GM23338 (cell line): ENCODE results near the gene CLPX. TPM values are rescaled to one million over a fixed set of nuclear protein-coding genes. Genes with fewer than 3 reads are reported as not detected.

ENCODE experiments used
- ATAC-seq: fragments of 200-7000 bp; cut with Tn5 transposase; 3 replicates; pipeline ENCODE4 v1.9.1; 2020
- DNase-seq: peaks from one replicate; pipeline ENCODE4 v3.0.0-alpha.2; 2015; ENCODE audit warnings: low spot score
- H2AFZ ChIP-seq: fragments of 200-600 bp; sonication (generic); 2 replicates; pipeline ENCODE4 v1.8.0; 2016; ENCODE audit warnings: antibody characterized with exemption, mild to moderate bottlenecking, moderate library complexity
- H3F3A ChIP-seq: fragments of 200-600 bp; sonication (generic); replicated peaks from 2 replicates; pipeline ENCODE4 v1.8.0; 2017; ENCODE audit warnings: antibody characterized with exemption, mixed run types, low read depth
- H3K27ac ChIP-seq: fragments of 200-600 bp; sonication (generic); 2 replicates; pipeline ENCODE4 v1.6.1; 2016; ENCODE audit warnings: low read depth
- H3K27me3 ChIP-seq: fragments of 200-600 bp; sonication (generic); 2 replicates; pipeline ENCODE4 v1.8.0; 2016; ENCODE audit warnings: mild to moderate bottlenecking, mixed run types, moderate library complexity; ENCODE audit not compliant: insufficient read depth
- H3K36me3 ChIP-seq: fragments of 200-600 bp; sonication (generic); 2 replicates; pipeline ENCODE4 v1.8.0; 2016; ENCODE audit warnings: mild to moderate bottlenecking; ENCODE audit not compliant: insufficient read depth
- H3K4me1 ChIP-seq: fragments of 200-600 bp; sonication (generic); 2 replicates; pipeline ENCODE4 v1.8.0; 2016; ENCODE audit warnings: mild to moderate bottlenecking, moderate library complexity; ENCODE audit not compliant: insufficient read depth
- H3K4me2 ChIP-seq: fragments of 200-600 bp; sonication (generic); 2 replicates; pipeline ENCODE4 v1.7.1; 2017; ENCODE audit warnings: mixed run types
- H3K4me3 ChIP-seq: fragments of 200-600 bp; sonication (generic); 2 replicates; pipeline ENCODE4 v1.6.1; 2016; ENCODE audit warnings: mixed run types
- H3K79me2 ChIP-seq: fragments of 200-600 bp; sonication (generic); replicated peaks from 2 replicates; pipeline ENCODE4 v1.8.0; 2017; ENCODE audit warnings: mild to moderate bottlenecking; ENCODE audit not compliant: insufficient read depth
- H3K9me2 ChIP-seq: fragments of 200-600 bp; sonication (generic); 2 replicates; pipeline ENCODE4 v1.8.0; 2017; ENCODE audit not compliant: insufficient read depth
- H4K20me1 ChIP-seq: fragments of 200-600 bp; sonication (generic); replicated peaks from 2 replicates; pipeline ENCODE4 v1.8.0; 2017; ENCODE audit warnings: mild to moderate bottlenecking; ENCODE audit not compliant: insufficient read depth
- H3K27ac Mint-ChIP-seq: 2 replicates; pipeline ENCODE4 v1.8.0; 2020; ENCODE audit warnings: inconsistent platforms, mild to moderate bottlenecking, moderate library complexity, mixed read lengths
- H3K27me3 Mint-ChIP-seq: 3 replicates; pipeline ENCODE4 v1.8.0; 2022; ENCODE audit warnings: low read depth, mild to moderate bottlenecking, moderate library complexity, mixed read lengths, inconsistent platforms; ENCODE audit not compliant: insufficient read depth, poor library complexity
- H3K36me3 Mint-ChIP-seq: 3 replicates; pipeline ENCODE4 v1.8.0; 2021; ENCODE audit warnings: low read depth, mild to moderate bottlenecking, inconsistent platforms, moderate library complexity, mixed read lengths
- H3K4me1 Mint-ChIP-seq: 3 replicates; pipeline ENCODE4 v1.8.0; 2020; ENCODE audit warnings: mild to moderate bottlenecking, inconsistent platforms, mixed read lengths
- H3K4me3 Mint-ChIP-seq: 3 replicates; pipeline ENCODE4 v1.8.0; 2021; ENCODE audit warnings: moderate library complexity, mild to moderate bottlenecking, inconsistent platforms, mixed read lengths
- H3K9me3 Mint-ChIP-seq: 3 replicates; pipeline ENCODE4 v1.8.0; 2020; ENCODE audit warnings: moderate library complexity, mild to moderate bottlenecking, inconsistent platforms, mixed read lengths
- CREB1 ChIP-seq: fragments of 250-450 bp; sonication (Bioruptor Pico); IDR thresholded peaks from 2 replicates; pipeline ENCODE4 v1.5.0; 2020; ENCODE audit warnings: low read depth, mild to moderate bottlenecking, moderate library complexity
- CTCF ChIP-seq, 2 experiments: fragments of 200-600 bp in 1 of 2; sonication (generic) in 1 of 2; conservative IDR thresholded peaks; 2 replicates each; pipeline versions ENCODE4 v1.5.1 to v1.6.1; 2016 to 2017; ENCODE audit warnings: antibody characterized with exemption in 2 of 2, low read depth in 2 of 2, mild to moderate bottlenecking in 2 of 2, moderate library complexity in 1 of 2
- ETS1 ChIP-seq: IDR thresholded peaks from 2 replicates; pipeline ENCODE4 v1.6.1; 2016; ENCODE audit warnings: antibody characterized with exemption
- EZH2 ChIP-seq: fragments of 200-600 bp; sonication (generic); IDR thresholded peaks from one replicate; pipeline ENCODE4 v1.8.0; 2017; ENCODE audit warnings: antibody characterized with exemption, mild to moderate bottlenecking, low read depth; ENCODE audit not compliant: unreplicated experiment
- EZH2phosphoT487 ChIP-seq: fragments of 200-600 bp; sonication (generic); IDR thresholded peaks from one replicate; pipeline ENCODE4 v1.8.1; 2018; ENCODE audit warnings: antibody characterized with exemption; ENCODE audit not compliant: unreplicated experiment
- JUNB ChIP-seq: IDR thresholded peaks from one replicate; pipeline ENCODE4 v1.6.1; 2016; ENCODE audit warnings: antibody characterized with exemption; ENCODE audit not compliant: unreplicated experiment
- NANOG ChIP-seq: IDR thresholded peaks from 2 replicates; pipeline ENCODE4 v1.6.1; 2016; ENCODE audit warnings: antibody characterized with exemption, borderline replicate concordance
- POLR2AphosphoS5 ChIP-seq: IDR thresholded peaks from 2 replicates; pipeline ENCODE4 v1.6.1; 2016; ENCODE audit warnings: antibody characterized with exemption, low read depth
- REST ChIP-seq: IDR thresholded peaks from one replicate; pipeline ENCODE4 v1.6.1; 2018; ENCODE audit warnings: antibody characterized with exemption; ENCODE audit not compliant: unreplicated experiment
- STAT1 ChIP-seq: IDR thresholded peaks from one replicate; pipeline ENCODE4 v1.6.1; 2016; ENCODE audit warnings: antibody characterized with exemption; ENCODE audit not compliant: unreplicated experiment
- ZNF114 ChIP-seq: fragments of 250-450 bp; sonication (Bioruptor Pico); IDR thresholded peaks from 2 replicates; pipeline ENCODE4 v1.5.0; 2020; ENCODE audit warnings: mild to moderate bottlenecking, moderate library complexity
- ZNF331 ChIP-seq: fragments of 250-450 bp; sonication (Bioruptor Pico); IDR thresholded peaks from 2 replicates; pipeline ENCODE4 v1.5.0; 2020; ENCODE audit warnings: low read depth, mild to moderate bottlenecking, moderate library complexity
- ZNF462 ChIP-seq: fragments of 250-450 bp; sonication (Bioruptor Pico); IDR thresholded peaks from 2 replicates; pipeline ENCODE4 v1.5.0; 2020; ENCODE audit warnings: mild to moderate bottlenecking, moderate library complexity
- polyA plus RNA-seq: library from polyadenylated mRNA; unstranded; fragments of >200 nt; fragmentation: Nextera tagmentation; extraction: Ambion mirVana; gene quantifications from 2 replicates; pipeline ENCODE4 v1.2.1, GENCODE V29; 2016
- total RNA-seq: library from RNA; depleted of rRNA; stranded (reverse); fragments of >200 nt; shearing (Covaris generic); gene quantifications from 2 replicates; pipeline ENCODE4 v1.2.3, GENCODE V29; 2014

The CLPX gene
- total and polyA plus RNA-seq, 2 experiments from 2014 or later = 18.9 to 40.6 TPM

GRCh38 chr15:65222891-65223290, 37.7 kb upstream of the CLPX start:
- Mint-ChIP-seq H3K27me3 (peaks cover under 1% of the 10 kb centered on the region), H3K4me3 (no peak overlapping the region), H3K36me3 (no peaks in the 10 kb centered on the region), H3K27ac (no peak overlapping the region), H3K9me3 (no peaks in the 10 kb centered on the region), H3K4me1 (peaks cover 2% of the 10 kb centered on the region; the same call in 2 of the 3 replicates)
- Histone ChIP-seq H4K20me1 (no peaks in the 10 kb centered on the region), H3K9me2 (0 out of 2 replicates have a peak, but pooled peaks cover 5% of the 10 kb centered on the region), H3K4me1 (peaks cover 8% of the 10 kb centered on the region), H3K79me2 (no peaks in the 10 kb centered on the region), H3K27me3 (no peaks in the 10 kb centered on the region), H3K36me3 (no peaks in the 10 kb centered on the region), H3F3A (0 out of 2 replicates have a peak, but pooled peaks cover under 1% of the 10 kb centered on the region), H3K4me2 (no peak overlapping the region), H2AFZ (no peak overlapping the region), H3K27ac (no peak overlapping the region), H3K4me3 (no peak overlapping the region)
- no peak for ATAC-seq
- TF ChIP-seq EZH2phosphoT487 = no peak
- TF ChIP-seq NANOG = no peak
- TF ChIP-seq CREB1 = no peak
- no peak for TF ChIP-seq ETS1
- TF ChIP-seq REST = no peak
- no peak for TF ChIP-seq JUNB
- TF ChIP-seq ZNF331 = no peak
- TF ChIP-seq ZNF462 (CRISPR knock-in tag) = no peak
- no peak for TF ChIP-seq EZH2
- no peak for TF ChIP-seq POLR2AphosphoS5
- TF ChIP-seq ZNF114 (CRISPR knock-in tag) = no peak
- TF ChIP-seq STAT1 = no peak
- no peak for TF ChIP-seq CTCF (conservative IDR thresholded peaks at IDR 0.05; ENCODE audit: low read depth in 2 of 2)
- no peak for DNase-seq
